Measurements from ENCODE around the gene ZMYND11.

DNA sequence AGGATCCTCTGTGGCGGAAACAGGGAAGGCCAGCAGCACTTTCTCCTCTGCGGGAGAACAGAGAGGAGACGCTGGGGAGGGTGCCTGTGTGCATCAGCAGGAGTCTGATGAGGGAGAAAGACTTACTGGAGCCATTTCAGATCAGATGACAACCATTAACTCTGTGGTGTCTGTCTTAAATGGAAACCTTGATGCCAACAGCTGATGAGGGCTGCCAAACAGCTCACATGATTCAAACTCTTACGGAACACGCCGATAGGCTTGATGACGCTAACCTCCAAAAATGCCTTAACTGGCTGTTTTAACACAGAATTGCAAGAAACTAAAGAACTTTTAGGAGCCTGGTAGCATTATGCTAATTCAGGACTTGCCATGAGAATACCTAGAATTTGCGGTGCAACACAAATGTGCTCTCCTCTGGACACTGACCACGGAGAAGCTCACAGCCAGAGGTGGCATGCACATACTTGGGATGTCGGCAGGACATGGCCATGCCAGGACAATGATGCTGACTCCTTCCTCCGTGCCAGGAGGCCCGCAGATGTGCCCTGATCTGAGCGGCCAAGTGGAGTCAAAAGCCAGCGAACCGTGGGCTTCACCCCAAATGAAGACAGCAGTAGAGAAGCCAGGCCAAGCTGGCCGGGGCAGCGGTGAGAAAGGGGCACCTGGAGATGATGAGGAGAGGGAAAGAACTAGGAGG, 154.9 kb downstream of the ZMYND11 start:
- TF ChIP-seq, protein P1, sequence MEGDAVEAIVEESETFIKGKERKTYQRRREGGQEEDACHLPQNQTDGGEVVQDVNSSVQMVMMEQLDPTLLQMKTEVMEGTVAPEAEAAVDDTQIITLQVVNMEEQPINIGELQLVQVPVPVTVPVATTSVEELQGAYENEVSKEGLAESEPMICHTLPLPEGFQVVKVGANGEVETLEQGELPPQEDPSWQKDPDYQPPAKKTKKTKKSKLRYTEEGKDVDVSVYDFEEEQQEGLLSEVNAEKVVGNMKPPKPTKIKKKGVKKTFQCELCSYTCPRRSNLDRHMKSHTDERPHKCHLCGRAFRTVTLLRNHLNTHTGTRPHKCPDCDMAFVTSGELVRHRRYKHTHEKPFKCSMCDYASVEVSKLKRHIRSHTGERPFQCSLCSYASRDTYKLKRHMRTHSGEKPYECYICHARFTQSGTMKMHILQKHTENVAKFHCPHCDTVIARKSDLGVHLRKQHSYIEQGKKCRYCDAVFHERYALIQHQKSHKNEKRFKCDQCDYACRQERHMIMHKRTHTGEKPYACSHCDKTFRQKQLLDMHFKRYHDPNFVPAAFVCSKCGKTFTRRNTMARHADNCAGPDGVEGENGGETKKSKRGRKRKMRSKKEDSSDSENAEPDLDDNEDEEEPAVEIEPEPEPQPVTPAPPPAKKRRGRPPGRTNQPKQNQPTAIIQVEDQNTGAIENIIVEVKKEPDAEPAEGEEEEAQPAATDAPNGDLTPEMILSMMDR (IDR thresholded peaks at IDR 0.05 in 8 of 11, conservative IDR thresholded peaks at IDR 0.05 in 3 of 11), result no peak
- no peak for TF ChIP-seq POLR2A (IDR thresholded peaks at IDR 0.05)
